GM21390 (cell line): ENCODE results near the gene DPY30.
A peak's percentile ranks its signal among the peaks of the same experiment; 100 is the strongest.
"Not testable (repeated sequence)": the region's sequence is repeated elsewhere in the genome, so short reads cannot be mapped to it uniquely, and the experiment has no call there.

Source experiments
- ATAC-seq: cut with Tn5 transposase; IDR thresholded peaks from one replicate; pipeline ENCODE4 v1.9.1; 2021; ENCODE audit not compliant: unreplicated experiment

The DPY30 gene

DNA sequence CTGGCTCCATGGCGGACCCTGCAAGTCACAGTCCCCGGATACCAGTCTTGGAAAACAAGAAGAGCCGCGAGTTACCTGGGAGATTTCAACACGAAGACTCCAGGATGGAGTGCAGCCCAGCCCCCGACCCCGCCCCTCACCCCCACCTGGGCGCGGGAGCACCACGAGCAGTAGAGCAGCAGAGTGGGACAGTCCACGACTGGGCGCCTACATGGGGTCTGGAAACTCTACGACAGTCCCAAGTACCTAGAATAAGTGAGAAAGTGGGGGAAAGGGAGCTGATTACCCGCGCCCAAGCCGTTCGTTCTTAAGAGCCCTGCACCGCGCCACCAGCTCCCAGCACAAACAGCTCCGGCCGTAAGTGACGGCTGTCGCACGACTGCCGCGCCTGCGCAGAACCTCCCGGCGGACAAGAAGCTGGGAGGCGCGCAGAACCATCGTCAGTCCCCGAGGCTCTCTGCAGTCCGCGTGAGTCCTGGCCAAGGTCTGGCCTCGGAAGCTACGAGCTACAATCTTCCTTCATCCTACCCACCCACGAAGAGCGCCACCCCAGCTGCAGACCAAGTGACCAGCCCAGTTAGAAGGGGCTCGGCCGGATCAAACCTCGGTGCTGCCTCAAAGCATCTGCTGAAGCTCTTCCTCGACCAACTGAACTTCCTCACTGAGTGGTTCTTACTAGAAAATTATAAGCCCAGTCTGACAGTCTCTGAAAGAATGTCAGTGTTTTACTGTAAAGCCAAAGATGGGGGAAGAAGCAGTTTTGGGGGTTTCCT, at the start of gene DPY30:
DPY30 (minus strand) TSS at position 359 of the 773 bp plus-strand sequence; CDS start at position 10, 349 bp downstream.
- ATAC-seq: peak; percentile 83

DNA sequence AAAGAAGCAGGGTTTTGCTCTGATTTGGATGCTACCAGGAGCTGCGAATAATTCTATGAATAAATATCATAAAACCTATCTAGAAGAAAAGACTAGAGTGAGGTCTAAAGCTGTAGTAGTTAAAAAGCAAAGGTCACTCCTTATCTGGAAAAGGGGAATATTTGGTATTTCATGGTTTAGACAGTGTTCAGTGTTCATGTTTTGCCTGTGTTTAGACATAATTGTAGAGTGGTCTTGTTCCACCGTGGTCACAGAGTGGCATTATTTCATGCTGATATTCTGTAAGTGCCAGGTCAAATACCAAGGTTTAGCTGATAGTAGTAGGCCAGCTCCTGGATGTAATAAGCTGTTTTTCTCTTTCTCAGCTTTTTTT, 34.5 kb upstream of the DPY30 start:
- ATAC-seq: no peak

DNA sequence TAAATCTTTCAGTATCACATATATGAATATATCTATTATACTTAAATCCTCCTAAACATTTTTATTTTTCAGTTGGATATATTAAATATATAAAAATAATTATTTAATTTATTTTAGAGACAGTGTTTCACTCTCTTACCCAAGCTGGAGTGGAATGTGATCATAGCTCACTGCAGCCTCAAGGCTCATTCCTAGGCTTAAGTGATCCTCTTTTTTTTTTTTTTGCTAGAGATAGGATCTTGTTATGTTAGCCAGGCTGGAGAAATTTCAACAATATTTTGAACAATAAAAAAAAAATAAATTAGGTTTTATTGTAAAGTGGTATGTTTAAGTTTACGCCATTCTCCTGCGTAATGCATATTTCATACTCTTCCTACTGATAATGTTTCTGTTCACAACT, 27.9 kb upstream of the DPY30 start:
- ATAC-seq: no peak

DNA sequence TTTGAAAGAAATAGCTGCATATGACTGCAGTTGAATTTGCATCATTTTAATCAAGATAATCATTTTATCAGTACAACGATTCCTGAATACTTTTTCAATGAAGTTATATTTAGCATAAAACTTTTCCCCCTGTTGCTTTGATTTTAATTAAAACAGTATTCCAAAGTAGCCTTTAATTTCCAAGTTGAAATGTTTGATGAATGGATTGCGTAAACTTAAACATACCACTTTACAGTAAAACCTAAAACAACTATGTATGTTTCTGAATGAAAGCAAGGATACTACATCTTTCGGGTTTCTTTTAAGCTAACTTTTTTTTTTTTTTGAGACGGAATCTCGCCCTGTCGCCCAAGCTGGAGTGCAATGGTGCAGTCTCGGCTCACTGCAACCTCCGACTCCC, 25.1 kb upstream of the DPY30 start:
- ATAC-seq: no peak

DNA sequence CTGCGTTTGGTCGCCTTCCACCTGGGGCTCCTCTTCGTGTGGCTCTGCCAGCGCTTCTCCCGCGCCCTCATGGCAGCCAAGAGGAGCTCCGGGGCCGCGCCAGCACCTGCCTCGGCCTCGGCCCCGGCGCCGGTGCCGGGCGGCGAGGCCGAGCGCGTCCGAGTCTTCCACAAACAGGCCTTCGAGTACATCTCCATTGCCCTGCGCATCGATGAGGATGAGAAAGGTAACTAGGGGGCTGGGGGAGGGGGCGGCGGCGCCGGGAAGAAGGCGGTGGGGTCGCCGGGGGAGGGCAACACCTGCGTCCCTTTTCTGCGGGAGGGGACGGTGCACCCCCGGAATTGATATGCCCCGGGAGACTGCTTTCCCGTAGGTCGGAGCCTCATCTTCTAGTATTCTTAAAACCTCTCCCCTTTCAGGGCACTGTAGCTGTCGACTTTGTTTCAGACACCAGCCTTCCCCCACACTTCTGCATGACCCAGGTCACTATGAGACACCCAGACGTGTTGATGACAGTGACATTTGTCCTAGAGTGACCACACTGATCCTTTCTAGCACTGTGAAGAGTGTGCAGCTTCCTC, 24.5 kb upstream of the DPY30 start:
- ATAC-seq: peak; percentile 15

DNA sequence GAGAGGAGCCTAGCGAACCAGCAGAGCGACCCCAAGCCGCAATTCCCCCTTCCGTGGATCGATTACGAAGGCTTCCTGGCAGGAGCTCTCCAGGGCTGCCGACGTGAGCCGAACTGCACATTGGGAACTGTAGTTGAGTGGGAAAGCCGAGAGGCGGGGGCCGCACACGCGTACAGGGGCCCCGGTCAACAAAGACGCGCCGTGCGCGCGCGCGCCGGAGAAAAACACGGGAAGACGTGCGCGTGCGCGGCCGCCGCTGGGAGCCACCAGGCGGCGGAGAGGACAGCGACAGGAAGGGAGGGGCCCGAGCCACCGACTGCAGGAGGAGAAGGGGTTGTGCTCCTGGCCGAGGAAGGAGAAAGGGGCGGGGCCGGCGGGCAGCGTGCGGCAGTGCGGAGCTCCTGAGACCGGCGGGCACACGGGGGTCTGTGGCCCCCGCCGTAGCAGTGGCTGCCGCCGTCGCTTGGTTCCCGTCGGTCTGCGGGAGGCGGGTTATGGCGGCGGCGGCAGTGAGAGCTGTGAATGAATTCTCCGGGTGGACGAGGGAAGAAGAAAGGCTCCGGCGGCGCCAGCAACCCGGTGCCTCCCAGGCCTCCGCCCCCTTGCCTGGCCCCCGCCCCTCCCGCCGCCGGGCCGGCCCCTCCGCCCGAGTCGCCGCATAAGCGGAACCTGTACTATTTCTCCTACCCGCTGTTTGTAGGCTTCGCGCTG, 23.9 kb upstream of the DPY30 start, which contains the start of gene SPAST:
SPAST (plus strand) TSS at position 247 of the 711 bp plus-strand sequence; CDS start at position 523, 276 bp downstream.
- peak; percentile 95 for ATAC-seq

DNA sequence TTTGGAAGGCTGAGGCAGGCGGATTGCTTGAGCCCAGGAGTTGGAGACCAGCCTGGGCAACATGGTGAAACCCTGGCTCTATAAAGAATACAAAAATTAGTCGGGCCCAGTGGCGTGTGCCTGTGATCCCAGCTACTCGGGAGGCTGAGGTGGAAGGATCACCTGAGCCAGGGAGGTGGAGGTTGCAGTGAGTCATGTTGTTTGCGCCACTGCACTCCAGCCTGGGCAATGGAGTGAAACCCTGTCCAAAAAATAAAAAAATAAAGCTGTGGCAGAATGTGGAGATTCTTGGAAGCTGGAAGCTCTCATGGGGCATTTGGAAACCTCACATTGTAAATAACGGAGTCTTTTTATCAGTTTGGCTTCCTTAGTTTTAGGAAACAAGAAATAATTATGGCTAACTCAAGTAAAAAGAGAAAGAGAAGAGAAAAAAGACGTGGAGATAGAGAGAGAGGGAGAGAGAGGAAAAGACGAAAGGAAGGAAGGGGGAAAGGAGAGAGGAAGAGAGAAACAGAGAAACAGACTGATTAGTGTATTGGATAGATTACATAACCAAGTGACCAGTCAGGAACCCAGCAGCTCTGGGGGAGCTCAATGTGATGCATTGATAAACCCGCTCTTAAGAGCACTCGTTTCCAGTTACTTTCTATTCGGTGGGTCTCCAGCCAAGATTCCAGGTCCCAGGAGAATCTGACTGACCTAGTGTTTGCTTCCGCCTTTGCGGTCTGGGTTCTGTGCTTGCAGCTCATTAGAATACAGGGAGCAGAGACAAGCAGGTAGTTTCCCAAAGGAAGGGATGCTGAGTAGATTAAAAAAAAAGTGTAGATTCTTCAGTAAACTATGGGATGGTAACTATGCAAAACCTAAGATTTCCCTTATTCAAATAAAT, 22.6 kb upstream of the DPY30 start:
- no peak for ATAC-seq

DNA sequence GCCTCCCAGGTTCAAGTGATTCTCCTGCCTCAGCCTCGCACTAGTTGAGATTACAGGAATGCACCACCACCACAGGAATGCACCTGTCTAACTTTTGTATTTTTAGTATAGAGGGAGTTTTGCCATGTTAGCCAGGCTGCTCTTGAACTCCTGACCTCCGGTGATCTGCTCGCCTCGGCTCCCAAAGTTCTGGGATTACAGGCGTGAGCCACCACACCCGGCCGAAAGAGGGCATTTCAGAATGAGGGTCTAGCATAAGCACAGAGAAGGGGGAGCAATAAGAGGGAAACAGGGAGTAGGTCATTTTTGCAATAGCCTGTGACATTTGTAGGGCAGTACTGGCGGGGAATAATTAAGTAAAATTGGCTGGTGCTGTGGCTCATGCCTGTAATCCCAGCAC, 21.8 kb upstream of the DPY30 start:
- ATAC-seq: no peak

DNA sequence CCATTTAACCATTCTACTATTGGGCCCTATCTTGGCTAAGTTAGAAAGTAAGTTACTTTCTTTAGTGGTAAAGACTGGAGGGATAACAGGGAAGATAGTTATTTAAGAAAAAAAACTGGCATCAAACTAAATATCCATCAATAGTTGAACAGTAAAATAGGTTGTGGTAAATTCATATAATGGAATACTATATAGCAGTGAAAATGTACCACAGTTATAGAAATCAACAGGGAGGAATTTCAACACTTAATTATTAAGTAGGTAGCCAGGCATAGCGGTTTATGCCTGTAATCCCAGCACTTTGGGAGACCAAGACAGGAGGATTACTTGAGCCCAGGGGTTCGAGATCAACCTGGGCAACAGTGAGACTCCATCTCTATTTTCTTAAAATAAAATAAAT, 20.7 kb upstream of the DPY30 start:
- no peak for ATAC-seq

DNA sequence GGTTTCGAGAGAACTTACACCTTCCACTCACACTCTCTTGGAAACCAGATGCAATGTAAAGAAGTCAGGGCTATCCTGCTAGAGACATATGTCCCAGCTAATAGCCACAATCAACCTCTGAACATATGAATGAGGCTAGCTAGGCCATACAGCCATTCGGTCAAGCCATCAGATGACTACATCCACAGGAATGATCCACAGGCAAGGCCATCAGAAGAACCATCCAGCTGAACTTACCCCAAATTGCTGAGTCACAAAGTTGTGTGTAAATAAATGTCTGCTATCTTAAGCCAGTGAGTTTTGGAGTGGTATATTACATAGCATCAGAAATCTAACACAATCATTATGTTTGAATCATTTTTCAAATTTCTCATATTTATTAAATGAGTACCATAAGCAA, 18.5 kb upstream of the DPY30 start:
- no peak for ATAC-seq

DNA sequence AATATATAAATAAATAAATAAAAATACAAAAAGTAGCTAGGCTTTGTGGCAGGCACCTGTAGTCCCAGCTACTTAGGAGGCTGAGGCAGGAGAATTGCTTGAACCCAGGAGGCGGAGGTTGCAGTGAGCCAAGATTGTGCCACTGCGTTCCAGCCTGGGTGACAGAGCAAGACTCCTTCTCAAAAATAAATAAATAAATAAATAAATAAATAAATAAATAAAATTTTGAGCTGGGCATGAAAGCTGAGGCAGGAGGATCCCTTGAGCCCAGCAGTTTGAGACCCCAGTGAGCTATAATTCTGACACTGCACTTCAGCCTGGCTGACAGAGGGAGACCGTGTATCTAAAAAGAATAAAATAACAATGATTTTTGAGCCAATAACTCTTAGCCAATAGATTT, 15.0 kb upstream of the DPY30 start:
- ATAC-seq: not testable (repeated sequence)

DNA sequence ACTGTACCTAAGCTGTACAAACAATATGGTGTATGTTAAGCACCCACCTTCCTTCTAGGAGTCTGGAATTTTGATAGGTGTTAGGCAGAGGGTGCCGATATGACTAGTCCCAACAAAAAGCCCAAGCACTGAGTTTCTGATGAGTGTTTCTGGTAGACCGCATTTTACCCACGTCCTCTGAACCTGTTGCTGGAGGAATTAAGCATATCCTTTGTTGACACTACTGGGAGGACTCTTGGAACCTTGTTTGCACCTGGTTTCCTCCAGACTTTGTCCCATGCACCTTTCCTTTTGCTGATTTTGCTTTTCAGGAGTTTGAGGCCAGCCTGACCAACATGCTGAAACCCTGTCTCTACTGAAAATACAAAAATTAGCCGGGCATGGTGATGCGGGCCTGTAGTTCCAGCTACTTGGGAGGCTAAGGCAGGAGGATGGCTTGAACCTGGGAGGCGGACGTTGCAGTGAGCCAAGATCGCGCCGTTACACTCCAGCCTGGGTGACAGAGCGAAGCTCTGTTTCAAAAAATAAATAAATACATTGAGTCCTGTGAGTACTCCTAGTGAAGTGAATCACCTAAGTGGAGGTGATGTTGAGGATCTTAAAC, 12.3 kb upstream of the DPY30 start:
- no peak for ATAC-seq

DNA sequence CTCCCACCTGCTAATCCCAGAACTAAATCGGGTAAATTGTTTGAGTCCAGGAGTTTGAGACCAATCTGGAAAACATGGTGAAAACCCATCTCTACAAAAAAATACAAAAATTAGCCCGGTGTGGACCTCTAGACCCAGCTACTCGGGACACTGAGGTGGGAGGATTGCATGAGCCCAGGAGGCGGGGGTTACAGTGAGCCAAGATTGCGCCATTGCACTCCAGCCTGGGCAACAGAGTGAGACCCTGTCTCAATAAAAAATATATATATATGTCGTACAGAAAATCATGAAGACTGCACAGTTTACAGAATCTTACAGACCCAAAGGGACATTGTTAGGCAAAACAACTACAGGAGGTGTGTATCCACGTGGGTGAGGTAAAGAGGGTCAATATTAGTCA, 4.0 kb upstream of the DPY30 start:
- no peak for ATAC-seq

DNA sequence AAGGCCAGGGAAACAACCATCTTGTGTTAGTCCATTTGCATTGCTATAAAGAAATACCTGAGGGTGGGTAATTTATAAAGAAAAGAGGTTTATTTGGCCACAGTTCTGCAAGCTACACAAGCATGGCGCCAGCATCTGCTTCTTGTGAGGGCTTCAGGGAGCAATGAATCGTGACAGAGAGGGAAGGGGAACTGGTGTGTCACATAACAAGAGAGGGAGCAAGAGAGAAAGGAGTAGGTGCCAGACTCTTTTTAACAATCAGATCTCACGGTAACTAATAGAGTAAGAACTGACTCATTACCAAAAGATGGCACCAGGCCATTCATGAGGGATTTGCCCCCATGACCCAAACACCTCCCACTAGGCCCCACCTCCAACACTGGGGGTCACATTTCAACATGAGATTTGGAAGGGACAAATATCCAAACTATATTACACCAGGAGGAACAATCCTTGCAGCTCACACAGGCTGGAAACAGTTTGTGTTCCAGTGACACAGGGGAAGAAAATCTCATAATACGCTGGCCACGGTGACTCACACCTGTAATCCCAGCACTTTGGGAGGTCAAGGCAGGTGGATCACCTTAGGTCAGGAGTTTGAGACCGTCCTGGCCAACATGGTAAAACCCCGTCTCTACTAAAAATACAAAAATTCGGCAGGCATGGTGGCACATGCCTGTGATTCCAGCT, 5.3 kb downstream of the DPY30 start:
- ATAC-seq: not testable (repeated sequence)

DNA sequence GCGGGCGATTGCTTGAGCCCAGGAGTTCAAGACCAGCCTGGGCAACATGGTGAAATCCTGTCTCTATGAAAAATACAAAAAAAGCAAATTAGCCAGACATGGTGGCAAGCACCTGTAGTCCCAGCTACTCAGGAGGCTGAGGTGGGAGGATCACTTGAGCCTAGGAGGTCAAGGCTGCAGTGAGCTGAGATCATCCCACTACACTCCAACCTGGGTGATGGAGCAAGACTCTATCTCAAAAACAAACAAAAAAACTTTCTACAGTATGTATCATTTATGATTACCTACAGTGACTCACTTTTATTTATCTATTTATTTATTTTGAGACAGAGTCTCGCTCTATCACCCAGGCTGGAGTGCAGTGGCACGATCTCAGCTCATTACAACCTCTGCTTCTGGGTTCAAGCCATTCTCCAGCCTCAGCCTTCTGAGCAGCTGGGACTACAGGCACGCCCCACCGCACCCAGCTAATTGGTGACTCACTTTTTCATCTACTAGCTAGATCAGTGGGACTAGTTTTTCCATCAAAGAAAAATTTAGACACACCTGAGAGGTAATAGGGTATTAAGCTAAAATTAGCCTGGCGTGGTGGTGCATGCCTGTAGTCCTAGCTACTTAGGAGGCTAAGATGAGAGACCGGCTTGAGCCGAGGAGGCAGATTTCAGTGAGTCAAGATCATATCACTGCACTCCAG, 20.7 kb downstream of the DPY30 start:
- ATAC-seq: not testable (repeated sequence)

DNA sequence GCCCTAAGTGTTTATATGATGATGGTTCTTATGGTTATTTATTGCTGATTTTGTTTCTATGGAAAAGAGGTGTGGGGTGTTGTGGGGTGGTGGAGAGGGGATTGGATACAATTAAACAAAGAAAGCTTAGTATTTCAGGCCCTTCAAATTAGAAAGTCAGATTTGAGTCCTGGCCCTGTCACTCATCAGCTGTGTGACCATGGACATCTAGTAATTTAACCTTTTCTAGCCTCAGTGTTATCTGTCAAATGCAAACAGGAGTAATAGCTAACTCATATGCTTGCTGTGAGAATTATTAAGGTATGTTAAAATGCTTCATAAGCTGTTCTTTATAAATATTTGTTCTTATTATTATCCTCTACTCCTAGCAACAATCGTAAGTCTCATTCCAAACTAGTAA, 26.7 kb downstream of the DPY30 start:
- no peak for ATAC-seq

DNA sequence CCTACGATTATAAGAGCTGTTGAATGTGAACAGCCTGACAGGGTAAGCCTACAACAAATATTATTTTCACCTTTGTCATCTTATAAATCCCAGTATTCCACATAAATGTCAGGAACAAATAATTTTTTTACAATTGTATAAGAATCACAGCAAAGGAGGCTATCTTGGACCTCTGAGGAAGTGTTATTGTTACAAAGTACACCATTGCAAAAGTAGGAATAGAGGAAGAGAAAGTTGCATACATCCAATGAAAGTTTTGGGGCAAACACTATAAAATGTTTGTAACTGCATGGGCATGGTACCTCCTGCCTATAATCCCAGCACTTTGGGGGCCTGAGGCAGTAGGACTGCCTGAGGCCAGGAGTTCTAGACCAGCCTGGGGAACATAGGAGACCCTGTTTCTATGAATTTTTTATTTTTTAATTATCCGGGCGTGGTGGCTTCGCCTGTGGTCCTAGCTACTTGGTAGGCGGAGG, 28.1 kb downstream of the DPY30 start:
- ATAC-seq: no peak

DNA sequence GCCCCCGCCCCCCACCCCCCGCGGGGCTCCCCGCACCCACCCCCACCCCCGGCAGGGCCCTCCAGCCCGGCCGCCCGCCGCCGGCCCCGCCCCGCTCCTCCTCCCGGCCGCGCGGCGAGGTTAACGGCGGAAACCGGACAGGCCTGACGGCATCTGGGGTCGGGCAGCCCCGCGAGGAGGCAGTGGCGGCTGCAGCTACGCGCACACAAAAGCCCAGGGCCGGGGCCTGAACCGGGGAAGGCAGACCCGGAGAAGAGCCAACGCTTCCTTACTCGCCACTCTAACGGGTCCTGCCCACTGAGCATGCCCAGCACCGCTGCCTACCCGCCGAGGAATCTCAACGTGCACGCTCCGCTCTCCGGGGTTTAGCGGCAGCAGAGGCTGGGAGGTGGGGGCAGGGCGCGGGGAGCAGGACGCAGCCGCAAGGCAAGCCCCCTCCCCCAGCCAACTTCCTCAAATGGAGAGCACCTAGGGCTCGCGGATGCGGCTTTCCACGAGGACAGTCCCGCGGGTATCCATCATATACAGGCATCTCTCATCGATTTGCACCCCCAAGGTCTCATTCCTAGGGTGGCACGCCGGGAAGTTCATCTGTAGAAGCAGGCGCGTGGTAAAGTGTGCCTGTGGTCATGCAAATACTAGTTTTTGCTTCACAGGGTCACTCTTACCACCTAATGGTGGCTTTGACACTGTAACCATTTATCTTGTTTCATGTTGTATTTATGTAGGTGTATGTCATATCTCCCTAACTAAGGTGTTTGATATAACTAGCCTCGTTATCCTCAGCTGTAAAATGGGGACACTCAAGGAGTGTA, 28.7 kb downstream of the DPY30 start, which contains the start of gene MEMO1:
MEMO1 (minus strand) TSS at position 339 of the 815 bp plus-strand sequence. CDS start 761 bp downstream, outside the sequence.
- ATAC-seq: peak; percentile 61
